ENCODE data around the gene E2F3.
A peak's percentile ranks its signal among the peaks of the same experiment; 100 is the strongest.

The E2F3 gene

GRCh38 chr6:20402342-20403069 lies 827 bp downstream of the E2F3 start:
- DNase-seq, result peak; percentile 62

GRCh38 chr6:20403070-20403765 lies 1.5 kb downstream of the E2F3 start:
- DNase-seq, result peak; percentile 89

- no peak for DNase-seq
These were observed 2.3 kb downstream of the E2F3 start for GRCh38 chr6:20403766-20404640.

GRCh38 chr6:20404641-20405032 lies 3.0 kb downstream of the E2F3 start:
- DNase-seq, result peak; percentile 55

- DNase-seq, result no peak
These were observed 7.2 kb downstream of the E2F3 start for GRCh38 chr6:20408851-20409250.

- DNase-seq, result no peak
These were observed 7.8 kb downstream of the E2F3 start for GRCh38 chr6:20409427-20409971.

GRCh38 chr6:20411544-20411943 lies 9.9 kb downstream of the E2F3 start:
- DNase-seq, result no peak

GRCh38 chr6:20411953-20412681 lies 10.4 kb downstream of the E2F3 start:
- DNase-seq, result no peak

- DNase-seq, result no peak
These were observed 11.0 kb downstream of the E2F3 start for GRCh38 chr6:20412682-20413073.

GRCh38 chr6:20413826-20414225 lies 12.1 kb downstream of the E2F3 start:
- no peak for DNase-seq

GRCh38 chr6:20414711-20415110 lies 13.0 kb downstream of the E2F3 start:
- DNase-seq, result no peak

- no peak for DNase-seq
These were observed 13.6 kb downstream of the E2F3 start for GRCh38 chr6:20415304-20415703.

- no peak for DNase-seq
These were observed 14.2 kb downstream of the E2F3 start for GRCh38 chr6:20415712-20416454.

GRCh38 chr6:20416567-20417345 lies 15.1 kb downstream of the E2F3 start:
- DNase-seq, result no peak

- DNase-seq, result no peak
These were observed 16.1 kb downstream of the E2F3 start for GRCh38 chr6:20417819-20418218.

GRCh38 chr6:20426177-20427082 lies 24.8 kb downstream of the E2F3 start:
- DNase-seq, result no peak

- no peak for DNase-seq
These were observed 26.2 kb downstream of the E2F3 start for GRCh38 chr6:20427856-20428255.

GRCh38 chr6:20432692-20433091 lies 31.0 kb downstream of the E2F3 start:
- DNase-seq, result no peak

- no peak for DNase-seq
These were observed 31.6 kb downstream of the E2F3 start for GRCh38 chr6:20433321-20433720.

GRCh38 chr6:20433929-20434328 lies 32.2 kb downstream of the E2F3 start:
- no peak for DNase-seq

All from left hindlimb (tissue), 1 donor.